HG03066 (cell line): Measurements from ENCODE around the gene TBX15.

Experiments used
- ATAC-seq: cut with Tn5 transposase; IDR thresholded peaks from one replicate; pipeline ENCODE4 v1.9.1; 2021; ENCODE audit warnings: low read depth; ENCODE audit not compliant: unreplicated experiment

The TBX15 gene

DNA sequence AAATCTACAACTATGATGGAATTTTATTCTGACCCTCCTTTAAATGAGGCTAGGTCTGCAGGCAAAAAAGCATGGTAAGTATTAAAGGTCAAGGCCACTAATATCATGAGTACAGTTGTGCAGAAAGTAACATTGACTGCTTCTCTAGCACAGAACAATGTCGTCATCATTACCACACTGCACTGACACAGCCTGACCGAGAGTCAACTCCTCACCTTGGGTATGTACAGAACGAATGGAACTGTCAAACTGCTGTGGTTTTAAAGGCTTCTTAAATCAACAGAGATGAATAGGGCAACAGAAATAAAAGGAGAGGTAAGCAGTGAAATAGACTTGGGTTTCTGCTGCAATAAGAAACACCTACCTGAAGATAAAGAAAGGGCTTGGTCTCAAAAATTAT, 88.8 kb downstream of the TBX15 start:
- ATAC-seq, result no peak

- ATAC-seq, result no peak
These were observed 89.4 kb downstream of the TBX15 start for GRCh38 chr1:118898712-118899111.

- no peak for ATAC-seq
These were observed 91.7 kb downstream of the TBX15 start for GRCh38 chr1:118896416-118896815.

- ATAC-seq, result no peak
These were observed 93.3 kb downstream of the TBX15 start for GRCh38 chr1:118894836-118895235.

- ATAC-seq, result no peak
These were observed 97.2 kb downstream of the TBX15 start for GRCh38 chr1:118890851-118891384.

DNA sequence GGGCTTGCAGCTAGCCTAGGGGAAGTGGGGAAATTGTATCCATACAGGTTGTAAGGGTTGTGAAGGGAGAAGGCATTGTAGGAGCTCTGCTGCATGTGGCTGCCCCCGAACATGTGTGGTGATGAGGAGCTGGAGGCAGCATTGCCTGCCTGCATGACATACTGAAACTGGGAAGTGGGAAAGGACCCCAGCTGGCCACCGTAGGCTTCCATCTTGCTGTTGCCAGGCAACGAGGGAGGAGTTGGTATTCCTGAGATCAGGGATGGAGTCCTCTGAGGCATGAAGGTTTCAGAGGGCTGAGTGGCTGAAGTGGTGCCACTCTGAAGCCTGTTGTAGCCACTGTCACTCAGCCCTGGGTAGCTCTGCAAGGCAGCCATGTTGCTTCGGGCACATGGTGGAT, 103.2 kb downstream of the TBX15 start:
- ATAC-seq, result no peak

GRCh38 chr1:118881751-118882150, 106.4 kb downstream of the TBX15 start:
- ATAC-seq, result no peak

DNA sequence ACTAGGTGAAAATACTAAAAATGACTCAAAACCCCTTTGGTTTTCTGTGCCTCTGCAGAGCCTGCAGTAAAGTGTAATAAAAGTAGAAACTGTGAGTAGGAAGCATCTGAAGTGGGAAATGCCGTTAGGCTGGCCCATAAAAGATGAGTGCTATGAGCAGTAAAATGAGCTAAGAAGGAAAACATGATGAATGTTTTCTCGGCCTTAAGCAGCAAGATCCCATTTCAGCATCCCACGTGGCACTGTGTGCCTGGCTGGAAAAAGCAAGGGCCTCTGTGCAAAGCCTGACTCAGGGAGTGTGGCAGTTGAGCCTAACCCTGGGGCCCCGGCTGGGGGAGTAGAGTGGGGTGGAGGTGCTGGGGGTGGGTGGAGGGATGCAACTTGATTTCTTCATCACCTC, 109.5 kb downstream of the TBX15 start:
- ATAC-seq, result no peak

- ATAC-seq, result no peak
These were observed 110.3 kb downstream of the TBX15 start for GRCh38 chr1:118877668-118878396.

DNA sequence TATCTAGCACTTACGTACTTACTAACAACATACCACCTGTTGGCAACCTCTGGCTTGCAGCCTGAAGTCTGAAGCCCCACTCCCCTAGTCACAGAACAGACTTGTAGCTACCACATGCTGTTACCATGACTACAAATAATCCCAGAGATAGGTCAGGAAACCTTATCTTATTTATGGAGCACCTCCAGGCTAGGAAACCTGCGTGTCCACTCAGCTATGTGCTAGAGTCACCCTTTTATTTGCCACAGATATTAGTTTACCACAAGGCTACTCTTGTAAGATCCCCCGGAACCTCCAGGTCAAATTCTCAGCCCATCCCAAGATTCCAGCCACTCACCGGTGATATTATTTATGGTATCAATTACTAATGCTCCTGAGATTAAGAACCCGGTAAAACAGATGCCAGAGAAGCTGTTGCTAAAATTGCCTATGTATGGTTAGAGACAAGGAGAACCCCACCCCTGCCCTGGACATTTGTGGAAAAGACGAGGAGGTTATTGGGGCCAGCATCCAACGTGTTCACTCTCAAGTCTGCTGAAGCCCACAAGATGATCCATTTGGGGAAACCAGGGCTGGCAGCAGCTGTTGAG, 116.5 kb downstream of the TBX15 start:
- no peak for ATAC-seq

DNA sequence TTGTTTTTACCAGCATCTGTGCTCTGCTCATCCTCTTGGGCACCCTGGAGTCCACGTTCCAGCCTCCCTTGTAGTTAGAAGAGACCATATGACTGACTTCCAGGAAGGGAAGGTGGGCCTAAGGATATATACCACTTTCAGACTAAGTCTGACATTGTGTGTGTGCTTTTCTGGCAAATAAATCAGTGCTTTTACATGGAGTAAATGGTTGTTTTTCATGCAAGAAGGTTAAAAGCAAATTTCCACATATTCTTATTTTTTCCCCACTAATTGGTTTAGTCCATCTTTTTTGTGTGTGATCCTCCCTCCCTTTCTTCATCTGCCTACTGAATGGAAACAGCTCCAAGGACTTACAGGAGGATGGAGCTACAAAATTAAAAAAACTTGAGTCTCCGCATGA, 119.8 kb downstream of the TBX15 start:
- no peak for ATAC-seq

DNA sequence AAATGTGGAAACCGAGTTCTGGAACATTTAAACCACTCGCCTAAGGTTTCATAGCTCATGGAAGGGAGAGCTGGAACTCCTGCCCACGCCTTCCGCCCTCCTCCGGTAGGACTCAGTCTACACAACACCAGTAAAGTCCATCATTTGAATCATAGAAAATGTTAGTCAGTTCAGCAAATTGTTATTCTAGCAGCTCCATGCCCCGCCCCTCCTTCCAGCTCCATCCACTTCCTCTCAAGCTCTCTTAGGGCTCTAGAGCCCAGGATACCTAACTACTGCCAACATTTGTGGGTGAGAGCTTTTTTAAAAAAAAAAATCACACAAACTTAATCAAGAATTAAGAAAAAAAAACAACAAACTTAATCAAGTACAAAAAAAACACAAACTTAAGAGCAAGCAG, 121.8 kb downstream of the TBX15 start:
- no peak for ATAC-seq

DNA sequence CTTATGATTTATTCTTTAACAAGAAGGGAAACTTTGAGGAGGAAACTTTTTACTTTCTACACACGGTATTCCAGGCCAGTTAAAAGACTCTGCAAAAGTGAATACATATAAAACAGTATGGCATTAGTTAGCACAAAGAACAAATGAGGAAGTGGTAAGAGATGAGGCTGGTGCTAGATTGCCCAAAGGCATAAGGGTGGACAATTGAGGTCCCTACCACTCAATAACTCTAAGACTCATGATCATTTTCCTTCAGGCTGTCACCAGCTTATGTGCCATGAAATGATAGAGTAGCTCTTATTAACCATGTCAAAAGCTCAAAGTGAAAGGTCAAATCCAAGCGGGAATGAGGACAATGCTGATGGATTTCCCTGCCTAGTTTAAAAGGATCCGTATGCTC, 124.5 kb downstream of the TBX15 start:
- no peak for ATAC-seq

GRCh38 chr1:118862755-118863154, 125.4 kb downstream of the TBX15 start:
- ATAC-seq, result peak; percentile 58

GRCh38 chr1:118861216-118861615, 126.9 kb downstream of the TBX15 start:
- no peak for ATAC-seq

DNA sequence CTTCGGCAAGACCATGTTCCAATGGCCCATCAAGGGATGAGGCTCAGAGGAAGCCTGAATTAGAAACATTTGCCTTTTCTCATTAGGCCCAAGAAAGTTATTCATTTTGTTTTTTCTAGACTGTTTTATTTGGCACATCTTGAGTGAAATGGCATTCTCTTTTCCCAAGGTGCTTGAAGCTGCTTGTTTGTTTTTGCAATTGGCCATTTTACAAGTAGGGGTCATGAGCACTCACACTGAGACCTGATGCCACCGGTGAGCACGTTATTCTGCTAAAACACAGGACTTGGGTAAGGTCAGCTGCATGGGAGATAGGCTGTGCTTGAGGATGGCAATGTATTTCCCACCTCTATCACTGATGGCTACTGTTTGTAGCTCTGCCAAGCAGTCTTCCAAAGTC, 128.1 kb downstream of the TBX15 start:
- ATAC-seq, result no peak

GRCh38 chr1:118846443-118846842, 141.7 kb downstream of the TBX15 start:
- no peak for ATAC-seq

DNA sequence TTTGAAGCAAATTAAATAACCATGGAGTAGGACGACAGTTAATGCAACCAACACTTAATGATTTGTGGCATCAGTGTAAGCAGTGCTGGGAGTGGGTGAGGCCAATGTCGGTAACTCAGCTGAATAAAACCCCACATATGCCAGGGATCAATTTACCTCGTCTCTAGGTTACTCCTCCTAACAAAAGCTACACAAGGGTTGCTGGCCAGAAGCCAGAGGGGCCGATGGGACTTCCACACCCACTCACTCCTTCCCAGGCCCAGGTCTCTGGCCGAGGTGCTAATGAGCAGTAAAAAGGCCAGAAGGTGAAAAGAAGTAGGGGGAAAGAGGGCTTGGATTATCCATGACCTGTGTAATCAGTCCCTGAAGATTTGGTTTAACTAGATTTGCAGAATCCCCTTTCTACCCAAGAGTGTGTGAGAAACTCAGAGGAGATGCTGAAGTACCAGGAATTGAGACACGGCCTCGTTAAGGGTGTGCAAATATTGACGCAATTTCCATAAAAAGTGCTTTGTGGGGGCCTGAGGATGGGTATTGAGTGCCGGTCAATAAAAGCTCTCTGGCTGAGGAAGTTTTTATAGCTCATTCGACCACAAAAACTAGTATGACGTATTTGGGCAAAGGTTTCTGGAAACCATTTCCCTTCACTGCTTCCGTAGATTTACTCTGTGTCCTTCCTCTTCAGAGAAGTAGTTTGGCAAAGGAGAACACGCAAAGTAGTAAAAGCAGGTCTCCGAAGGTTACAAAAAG, 145.5 kb downstream of the TBX15 start:
- ATAC-seq, result no peak

- ATAC-seq, result no peak
These were observed 146.6 kb downstream of the TBX15 start for GRCh38 chr1:118841521-118841920.
